Mucosa of descending colon (tissue), 3 donors: ENCODE measurements around the gene NRP2. TPM values are rescaled to one million over a fixed set of nuclear protein-coding genes. Genes with fewer than 3 reads are reported as not detected.

Experiments used
- ATAC-seq: fragments of 200-7000 bp; cut with Tn5 transposase; one replicate; pipeline ENCODE4 v1.9.1; 2020; ENCODE audit warnings: mild to moderate bottlenecking, moderate library complexity
- DNase-seq, 3 donors: peaks; one replicate each; pipeline ENCODE4 v3.0.0-alpha.2; 2020
- H3K36me3 ChIP-seq: fragments of 200-600 bp; one replicate; pipeline ENCODE4 v1.8.0; 2021; ENCODE audit warnings: low read depth, mild to moderate bottlenecking
- H3K4me1 ChIP-seq: fragments of 200-600 bp; one replicate; pipeline ENCODE4 v1.8.0; 2021; ENCODE audit warnings: low read depth, mild to moderate bottlenecking
- H3K4me3 ChIP-seq: fragments of 200-600 bp; one replicate; pipeline ENCODE4 v1.8.0; 2021; ENCODE audit warnings: mild to moderate bottlenecking
- H3K9me3 ChIP-seq: fragments of 200-600 bp; one replicate; pipeline ENCODE4 v1.8.0; 2021; ENCODE audit warnings: mild to moderate bottlenecking
- CTCF ChIP-seq: fragments of 200-600 bp; IDR thresholded peaks from one replicate; pipeline ENCODE4 v1.8.0; 2022; ENCODE audit warnings: antibody characterized with exemption, mild to moderate bottlenecking
- intact Hi-C, 2 donors: fragments of 100-400 bp; cut with DNase I in 1 of 2; cut with micrococcal nuclease in 1 of 2; formaldehyde crosslinking; loops; one replicate each; pipeline versions ENCODE4 v1.11.0 to v1.11.1; 2022; cut with DNase I, micrococcal nuclease
- total RNA-seq, 3 donors: library from RNA; stranded (reverse); fragmentation: NEBNext Ultra II Directional in 2 of 3; extraction: Animal tissue kit (Norgen Biotek cat#: 25700) in 2 of 3; gene quantifications; one replicate each; pipeline versions ENCODE4 v1.2.1 to v1.2.4, GENCODE V29; 2021 to 2023
- donor health status: DM: no; HTN: no; CAD: no; lungs with moderate emphysema.
- donor health status: DM: no; HTN: no; CAD: no.
- donor health status: DM: no; HTN: yes; CAD: no.

The NRP2 gene
- total RNA-seq, 3 donors from 2014 or later: 12.3 to 300 (median 19.2) TPM

GRCh38 chr2:205744074-205744591 is 61.8 kb downstream of the NRP2 start:
- Histone ChIP-seq H3K4me1 (peaks cover 4% of the 10 kb centered on the region), H3K9me3 (no peaks in the 10 kb centered on the region), H3K4me3 (no peak overlapping the region), H3K36me3 (no peaks in the 10 kb centered on the region)
- DNase-seq (peak in 1 of 3 donors; percentile 35), ATAC-seq (peak; percentile 70)
- intact Hi-C loops: no loop called here
- no peak for TF ChIP-seq CTCF

- no peaks in the 10 kb centered on the region for H3K36me3 ChIP-seq
- H3K9me3 ChIP-seq: no peaks in the 10 kb centered on the region
- no peak for ATAC-seq
- no peak for DNase-seq
- no peak for TF ChIP-seq CTCF
- H3K4me3 ChIP-seq: no peak overlapping the region
- peaks cover 4% of the 10 kb centered on the region for H3K4me1 ChIP-seq
- intact Hi-C loops: no loop called here
Observed at GRCh38 chr2:205745661-205746419, 63.5 kb downstream of the NRP2 start.

GRCh38 chr2:205746420-205746785 is 64.1 kb downstream of the NRP2 start:
- Histone ChIP-seq H3K36me3 (no peaks in the 10 kb centered on the region), H3K4me1 (peaks cover 4% of the 10 kb centered on the region), H3K9me3 (no peaks in the 10 kb centered on the region), H3K4me3 (no peak overlapping the region)
- no peak for TF ChIP-seq CTCF
- ATAC-seq (peak; percentile 85), DNase-seq (peak in 2 of 3 donors; percentile 54 to 74)
- intact Hi-C loops: no loop called here

- Histone ChIP-seq H3K4me3 (no peak overlapping the region), H3K36me3 (no peaks in the 10 kb centered on the region), H3K9me3 (no peaks in the 10 kb centered on the region), H3K4me1 (peaks cover 4% of the 10 kb centered on the region)
- ATAC-seq (peak; percentile 73), DNase-seq (peak in 1 of 3 donors; percentile 44)
- intact Hi-C loops: no loop called here
- TF ChIP-seq CTCF: no peak
Observed at GRCh38 chr2:205747829-205748386, 65.6 kb downstream of the NRP2 start.

GRCh38 chr2:205748639-205749038 is 66.3 kb downstream of the NRP2 start:
- no peak for DNase-seq
- ATAC-seq: peak; percentile 46

More at GRCh38 chr2:205748639-205749038, 66.3 kb downstream of the NRP2 start:
- no peak for TF ChIP-seq CTCF
- Histone ChIP-seq H3K9me3 (no peaks in the 10 kb centered on the region), H3K4me1 (peaks cover 4% of the 10 kb centered on the region), H3K36me3 (no peaks in the 10 kb centered on the region), H3K4me3 (no peak overlapping the region)
- intact Hi-C loops: no loop called here
